HG02885 (cell line): Measurements from ENCODE around the gene DBH.
"Not testable (repeated sequence)": the region's sequence is repeated elsewhere in the genome, so short reads cannot be mapped to it uniquely, and the experiment has no call there.

ENCODE experiments used
- ATAC-seq: cut with Tn5 transposase; IDR thresholded peaks from one replicate; pipeline ENCODE4 v1.9.1; 2021; ENCODE audit warnings: mild to moderate bottlenecking; ENCODE audit not compliant: unreplicated experiment, poor library complexity

Gene DBH

DNA sequence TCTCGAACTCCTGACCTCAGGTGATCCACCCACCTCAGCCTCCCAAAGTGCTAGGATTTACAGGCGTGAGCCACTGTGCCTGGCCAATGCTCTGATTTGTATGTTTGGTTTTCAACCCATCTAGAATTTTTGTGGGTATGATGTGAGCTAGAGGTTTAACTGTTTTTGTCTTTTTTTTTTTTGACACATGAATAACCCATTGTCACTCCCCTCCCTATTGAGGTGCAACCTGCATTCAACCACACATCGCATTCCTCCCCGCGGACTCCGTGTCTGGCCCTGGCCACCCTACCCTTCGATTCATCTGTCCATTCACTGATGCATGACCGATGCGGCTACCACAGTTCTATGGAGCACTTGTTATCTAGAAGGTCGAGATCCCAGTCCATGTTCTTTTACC, 17.4 kb upstream of the DBH start:
- no peak for ATAC-seq

DNA sequence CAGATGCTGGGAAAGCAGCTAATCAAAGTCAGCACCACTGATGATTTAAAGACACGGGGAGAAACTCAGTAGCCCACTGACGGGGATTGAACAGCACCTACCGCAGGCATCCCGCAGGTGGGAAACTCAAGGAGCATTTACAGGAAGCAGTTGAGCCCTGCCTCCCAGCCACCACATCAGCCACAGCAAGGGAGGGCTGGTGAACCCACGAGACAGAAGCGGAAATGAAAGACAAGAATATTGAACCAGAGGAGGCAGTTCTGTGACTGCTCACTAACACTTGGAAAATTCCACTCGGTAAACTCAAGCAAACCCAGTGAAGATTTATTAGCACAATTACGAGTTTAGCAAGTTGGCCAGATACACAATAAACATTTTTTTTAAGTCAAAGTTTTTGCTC, 16.4 kb upstream of the DBH start:
- ATAC-seq, result no peak

DNA sequence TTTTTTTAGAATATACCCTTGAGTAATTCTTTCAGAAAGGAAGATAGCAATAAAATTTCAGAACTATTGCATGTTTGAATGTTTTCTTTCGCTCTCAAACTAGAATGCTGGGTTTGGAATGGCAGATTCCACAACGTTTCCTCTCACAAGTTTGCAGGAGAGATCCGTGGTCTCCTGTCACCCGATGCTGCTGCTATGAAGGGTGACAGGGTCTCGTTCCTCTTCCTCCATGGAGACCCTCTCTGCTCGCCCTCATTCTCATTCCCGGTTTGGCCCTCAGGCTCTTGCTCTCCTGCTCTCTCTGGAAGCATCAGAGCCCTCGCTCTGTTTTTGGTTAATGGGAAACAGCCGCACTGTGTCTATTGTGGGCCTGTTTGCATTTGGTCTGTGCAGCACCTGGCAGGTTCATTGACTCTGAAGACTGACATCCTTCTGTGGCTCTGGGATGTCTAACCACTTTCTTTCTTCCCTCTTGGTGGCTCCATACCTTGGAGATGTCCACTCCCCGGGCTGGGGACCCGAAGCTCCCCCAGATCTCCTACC, 14.4 kb upstream of the DBH start:
- no peak for ATAC-seq

DNA sequence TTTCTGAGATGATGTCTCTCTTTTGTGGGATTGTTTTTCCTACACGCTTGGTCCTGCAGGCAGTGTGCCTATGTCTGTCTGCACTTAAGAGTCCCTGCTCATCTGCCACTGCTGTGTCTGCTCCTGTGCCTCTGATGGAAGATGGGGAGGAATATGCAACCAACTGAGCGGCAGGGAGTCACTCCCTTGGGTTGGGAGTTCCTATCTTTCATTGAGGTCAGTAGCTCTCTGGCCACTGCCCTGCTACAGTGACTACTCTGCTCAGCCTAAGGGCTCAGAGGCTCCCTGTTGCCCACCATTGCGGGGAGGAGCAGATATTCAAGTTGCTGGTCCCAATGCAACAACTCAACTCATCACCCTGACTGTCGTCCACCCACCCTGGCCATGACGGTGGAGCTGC, 13.6 kb upstream of the DBH start:
- no peak for ATAC-seq

DNA sequence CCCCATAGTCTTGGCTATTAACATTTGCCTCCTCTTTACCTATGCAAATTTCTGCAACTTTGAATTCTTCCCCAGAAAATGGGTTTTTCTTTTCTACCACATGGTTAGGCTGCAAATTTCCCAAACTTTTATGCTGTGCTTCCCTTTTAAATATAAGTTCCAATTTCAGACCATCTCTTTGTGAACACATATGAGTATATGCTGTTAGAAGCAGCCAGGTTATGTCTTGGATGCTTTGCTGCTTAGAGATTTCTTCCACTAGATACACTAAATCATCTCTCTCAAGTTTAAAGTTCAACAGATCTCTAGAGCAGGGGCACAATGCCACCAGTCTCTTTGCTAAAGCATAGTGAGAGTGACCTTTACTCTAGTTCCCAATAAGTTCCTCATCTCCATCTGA, 10.2 kb upstream of the DBH start:
- not testable (repeated sequence) for ATAC-seq

DNA sequence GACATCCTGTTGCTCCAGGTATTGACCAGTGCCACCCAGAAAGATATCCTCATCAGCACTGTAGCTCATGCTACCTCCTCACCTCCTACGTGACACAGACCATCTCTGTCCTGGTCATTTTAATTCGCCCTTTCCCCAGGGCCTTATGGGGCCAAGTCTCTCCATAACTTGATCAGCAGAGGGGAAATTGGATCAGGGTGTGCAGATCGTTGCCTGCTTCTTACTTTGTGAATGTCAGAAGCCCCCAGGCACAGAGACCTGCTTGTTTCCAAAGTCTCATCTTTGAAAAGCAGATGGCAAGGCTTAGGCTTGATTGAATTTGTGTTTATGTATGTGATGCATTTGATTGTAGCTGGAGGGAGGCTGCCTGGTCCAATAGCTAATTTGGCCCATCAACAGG, 8.8 kb upstream of the DBH start:
- no peak for ATAC-seq

DNA sequence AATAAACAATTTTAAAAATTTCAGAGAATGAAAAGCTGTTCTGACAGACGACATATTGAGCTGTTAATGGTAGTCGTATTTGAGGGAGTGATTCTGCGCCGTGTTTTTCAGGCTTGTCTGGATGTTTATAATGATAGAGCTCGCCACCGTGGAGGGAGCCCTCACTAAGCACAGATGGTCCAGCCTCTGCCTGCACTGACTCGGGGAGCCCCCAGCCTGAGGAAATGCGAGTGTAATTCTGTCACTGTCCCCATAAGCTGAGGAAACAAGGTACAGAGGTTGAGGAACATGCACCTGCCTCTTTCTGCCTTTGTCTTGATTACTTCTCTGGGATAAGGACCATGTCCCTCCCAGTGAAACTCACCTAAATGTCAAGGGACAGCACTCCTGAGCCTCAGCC, 7.4 kb upstream of the DBH start:
- ATAC-seq, result no peak

DNA sequence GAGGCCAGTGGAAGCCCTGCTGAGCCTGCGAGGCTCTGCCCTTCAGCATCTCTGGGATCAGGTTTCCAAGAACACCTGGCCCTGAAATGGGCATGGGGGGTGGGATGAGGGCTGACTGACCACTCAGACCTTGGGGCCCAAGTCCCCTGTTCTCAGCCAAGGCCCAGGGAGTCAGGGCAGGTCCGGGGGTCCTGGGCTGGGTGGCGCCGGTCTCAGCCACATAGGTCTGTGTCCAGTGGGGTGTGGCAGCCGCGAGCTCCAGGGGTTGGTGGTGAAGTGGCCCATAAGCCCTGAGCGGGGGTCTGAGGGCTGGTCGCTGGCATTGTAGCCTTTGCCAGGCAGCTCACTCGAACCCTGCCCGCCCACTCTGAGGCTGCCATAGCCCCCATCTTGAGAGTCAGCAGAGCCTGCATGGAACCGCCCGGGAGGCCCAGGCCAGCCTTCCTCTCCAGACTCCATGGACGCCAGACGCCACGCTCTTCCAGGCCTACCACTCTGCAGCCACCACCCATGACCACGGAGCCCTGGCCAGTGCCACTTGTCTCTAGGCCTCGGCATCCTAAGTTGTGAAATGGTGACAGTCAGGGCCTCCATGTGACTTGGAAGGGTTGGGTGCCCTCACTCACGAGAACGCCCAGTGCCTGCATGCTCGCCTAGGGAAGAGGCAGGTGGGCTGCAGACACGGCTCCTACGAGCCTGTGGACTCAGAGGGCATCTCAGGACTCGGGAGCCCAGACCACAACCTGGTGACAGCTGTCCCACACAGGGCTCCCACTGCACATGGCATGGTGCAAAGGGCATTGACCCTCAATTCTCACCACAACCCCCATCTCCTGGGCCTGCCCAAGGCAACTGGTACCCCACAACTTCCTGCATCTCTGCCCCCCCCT, 6.7 kb upstream of the DBH start:
- ATAC-seq, result no peak

DNA sequence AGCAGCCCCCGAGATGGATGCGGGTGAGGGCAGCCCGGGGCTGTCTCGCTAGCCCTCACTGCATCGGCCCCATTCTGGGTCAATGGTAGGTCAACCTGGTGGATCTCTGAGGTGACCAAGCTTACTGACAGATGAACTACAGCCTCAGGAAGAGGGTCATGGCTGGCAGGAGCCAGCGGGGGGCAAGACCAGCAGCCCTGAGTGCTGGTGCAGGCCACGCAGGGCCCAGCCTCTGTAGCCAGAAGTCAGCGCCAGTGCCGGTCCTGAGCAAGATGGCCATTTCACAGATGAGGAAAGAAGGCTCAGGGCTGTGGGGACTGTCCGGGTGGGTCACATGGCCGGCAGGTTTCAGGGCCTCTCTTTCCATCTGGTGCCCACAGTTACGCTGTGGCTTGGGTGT, 5.1 kb upstream of the DBH start:
- no peak for ATAC-seq

DNA sequence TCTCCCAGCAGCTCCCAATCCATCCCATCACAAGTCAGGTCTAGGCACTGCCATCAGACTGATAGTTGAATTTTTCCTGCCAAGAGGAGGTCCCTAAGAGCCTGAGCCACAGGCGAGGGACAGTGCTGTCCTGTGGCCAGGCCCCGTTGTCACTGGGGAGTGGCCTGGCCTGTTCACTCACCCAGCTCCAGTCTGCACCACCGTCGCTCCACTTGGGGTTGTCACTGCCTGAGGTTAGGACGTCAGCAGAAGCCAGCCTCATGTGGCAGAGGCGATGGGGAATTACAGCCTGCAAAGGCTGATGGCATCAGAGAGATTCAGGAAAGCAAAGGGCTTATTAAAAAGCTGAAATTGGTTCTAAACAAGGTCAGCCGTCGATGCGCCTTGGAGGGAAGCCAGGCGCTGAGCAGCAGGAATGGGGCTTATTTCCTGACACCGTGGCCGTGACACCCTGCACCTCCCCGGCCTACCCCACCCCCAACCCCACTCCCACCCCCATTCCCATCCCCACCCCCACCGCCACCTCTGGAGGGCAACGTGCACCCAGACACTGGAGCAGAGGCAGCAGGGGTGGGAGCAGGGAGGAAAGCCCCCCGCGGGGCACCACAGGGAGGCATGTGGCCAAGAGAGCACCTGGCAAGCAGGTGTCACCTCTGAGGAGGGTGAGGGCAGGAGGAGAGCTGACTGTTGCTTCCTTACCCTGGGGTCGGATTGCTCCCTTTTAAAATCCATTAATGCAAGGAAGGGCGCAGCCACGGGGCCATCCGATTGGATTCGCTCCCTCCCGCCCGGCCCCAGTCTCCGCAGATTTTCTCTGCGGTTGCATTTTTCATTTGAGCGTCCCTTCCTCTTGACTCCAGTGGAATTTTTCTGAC, 3.1 kb upstream of the DBH start:
- ATAC-seq, result no peak

DNA sequence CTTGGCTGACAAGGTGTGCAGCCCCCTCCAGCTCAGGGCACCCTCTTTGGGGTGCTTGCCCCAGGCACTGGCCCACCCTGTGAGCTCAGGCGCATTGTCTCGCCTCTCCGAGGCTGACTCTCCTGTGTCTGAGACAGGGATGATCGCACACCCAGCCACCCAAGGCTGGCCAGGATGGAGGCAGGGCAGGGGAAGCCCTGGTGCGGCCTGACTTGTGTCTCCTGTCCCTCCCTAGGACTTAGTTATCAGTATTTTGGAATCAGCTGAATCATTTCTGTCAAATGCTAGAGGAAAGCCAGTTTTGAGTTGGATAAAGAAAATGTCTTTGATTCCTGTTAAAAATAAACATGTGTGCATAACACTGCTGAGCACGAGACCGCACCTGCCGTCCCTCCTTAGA, 2.5 kb upstream of the DBH start:
- no peak for ATAC-seq

DNA sequence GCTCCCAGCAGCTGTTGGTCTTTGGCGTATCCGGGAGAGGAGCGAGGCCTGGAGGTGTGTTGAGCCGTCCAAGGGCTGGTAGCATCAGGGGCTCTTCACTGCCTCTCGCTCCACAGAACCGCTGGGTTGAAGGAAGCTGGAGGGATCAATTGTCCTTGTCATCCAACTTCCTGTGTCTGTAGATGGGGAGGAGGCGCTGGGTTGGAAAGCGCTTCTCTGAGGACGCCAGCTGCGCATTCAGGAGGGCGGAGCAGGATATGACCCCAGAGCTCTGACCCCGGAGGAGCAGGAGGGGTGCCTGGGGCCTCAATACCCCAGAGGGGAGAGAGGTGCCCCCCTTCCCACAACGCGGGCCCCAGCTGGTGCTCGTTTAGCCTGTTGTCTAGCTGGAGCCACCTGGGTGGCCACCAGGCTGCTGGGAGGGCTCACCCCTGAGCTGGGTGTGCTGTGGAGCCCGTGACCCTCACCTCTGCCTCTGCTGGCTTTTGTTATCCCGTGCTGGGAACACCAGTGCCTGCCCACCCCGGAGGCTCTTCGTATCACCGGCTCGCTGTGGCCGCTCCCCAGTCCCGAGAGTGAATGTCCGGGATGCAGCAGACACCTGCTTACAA, 2.0 kb upstream of the DBH start:
- ATAC-seq, result no peak

DNA sequence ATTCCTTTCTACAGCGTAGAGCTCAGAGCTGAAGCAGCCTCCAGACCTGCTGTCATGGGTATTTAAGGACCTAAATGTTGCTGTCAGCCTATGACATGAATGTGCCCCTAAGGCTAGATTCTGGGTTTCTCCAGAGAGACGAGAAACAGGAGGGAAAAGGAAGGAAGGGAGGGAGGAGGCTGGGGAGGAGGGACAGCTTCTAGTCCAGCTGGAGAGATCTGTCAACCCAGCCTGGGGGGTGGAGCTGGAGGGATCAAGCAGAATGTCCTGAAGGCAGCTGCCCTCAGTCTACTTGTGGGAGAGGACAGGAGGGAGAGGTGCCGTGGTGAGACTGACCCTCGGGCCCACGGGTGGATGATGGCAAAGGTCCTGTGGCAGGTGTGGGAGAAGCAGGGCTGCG, 1.1 kb upstream of the DBH start:
- ATAC-seq, result no peak

DNA sequence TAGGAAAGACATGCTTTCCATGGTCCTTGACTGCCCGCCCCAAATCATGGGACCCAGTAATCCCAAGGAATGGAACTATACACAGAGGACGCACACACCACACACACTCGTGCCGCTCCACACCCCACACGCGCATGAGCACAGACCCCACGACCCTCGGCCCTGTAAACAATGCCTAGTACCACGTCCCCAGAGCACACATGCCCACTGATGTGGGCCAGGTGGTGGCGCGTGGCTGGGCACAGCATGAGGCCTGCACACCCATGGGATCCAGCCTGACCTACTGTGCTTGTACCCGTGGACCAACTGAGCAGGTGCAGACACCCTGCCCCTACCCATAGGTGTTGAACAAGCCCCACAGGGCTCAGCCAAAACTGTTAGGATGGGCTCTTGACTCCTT, 739 bp downstream of the DBH start:
- ATAC-seq, result no peak

DNA sequence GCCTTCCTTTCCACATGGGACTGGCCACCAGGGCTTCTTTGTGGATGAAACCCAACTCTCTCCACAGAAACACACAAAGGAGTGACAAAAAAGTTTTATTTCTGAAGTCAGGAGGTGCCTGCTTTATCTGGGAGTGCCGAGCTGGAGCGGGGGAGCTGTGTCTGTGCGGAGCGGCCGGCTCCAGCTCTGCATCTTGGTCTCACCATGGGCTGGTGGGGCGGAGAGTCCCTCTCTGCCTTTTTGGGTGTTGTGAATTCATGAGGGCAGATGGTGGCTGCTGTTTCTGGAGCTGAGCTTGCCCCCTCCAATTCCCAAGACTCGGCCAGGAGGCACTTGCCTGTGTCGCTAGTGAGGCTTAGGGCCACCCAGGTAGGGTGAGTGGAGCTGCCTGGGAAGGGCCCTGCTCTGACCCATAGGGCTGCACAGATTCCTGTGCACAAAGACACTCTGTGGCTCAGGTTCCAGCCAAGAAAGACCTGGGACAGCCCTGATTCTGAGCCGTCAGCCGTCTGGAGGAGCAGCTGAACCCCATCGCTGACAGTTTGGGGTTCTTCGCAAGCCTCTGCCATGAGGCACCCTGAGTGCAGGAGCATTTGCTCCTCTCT, 1.4 kb downstream of the DBH start:
- no peak for ATAC-seq

DNA sequence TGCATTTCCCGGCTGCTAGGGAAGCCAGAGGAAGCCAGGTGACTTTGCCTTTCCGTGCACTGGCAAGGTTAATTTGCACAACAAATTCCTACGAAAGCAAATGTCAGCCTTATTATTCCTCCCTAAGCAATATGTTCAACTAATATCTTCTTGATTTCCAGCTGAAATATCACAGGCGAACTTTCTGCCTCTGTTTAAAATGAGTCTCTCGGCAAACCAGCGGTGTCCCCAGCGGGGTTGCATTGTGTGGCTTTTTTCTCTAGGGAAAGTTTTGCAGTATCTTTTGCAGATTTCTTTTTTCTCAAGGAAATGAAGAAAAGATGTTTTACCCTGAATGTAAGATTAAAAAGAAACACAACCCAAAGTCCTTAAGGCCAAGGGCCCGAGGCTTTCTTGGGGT, 1.9 kb downstream of the DBH start:
- ATAC-seq, result no peak

DNA sequence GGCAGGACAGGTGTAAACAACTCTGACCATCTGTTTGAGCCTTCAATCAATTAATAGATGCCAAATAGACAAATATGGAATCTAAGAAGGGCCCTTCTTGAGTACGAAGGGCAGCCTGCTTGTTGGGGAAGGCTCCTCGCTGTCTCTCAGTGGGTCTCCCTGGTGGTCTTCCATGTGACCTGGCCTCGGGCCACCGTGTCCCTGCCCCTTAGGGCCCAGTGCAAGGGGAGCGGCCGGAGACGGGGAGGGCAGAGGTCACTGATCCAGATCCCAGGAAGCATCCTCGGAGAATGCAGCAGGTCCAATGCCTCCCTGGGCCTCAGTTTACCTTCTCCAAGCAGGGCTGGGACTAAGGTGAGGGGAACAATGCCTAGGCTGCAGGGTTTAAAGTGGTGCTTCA, 2.5 kb downstream of the DBH start:
- ATAC-seq, result no peak

DNA sequence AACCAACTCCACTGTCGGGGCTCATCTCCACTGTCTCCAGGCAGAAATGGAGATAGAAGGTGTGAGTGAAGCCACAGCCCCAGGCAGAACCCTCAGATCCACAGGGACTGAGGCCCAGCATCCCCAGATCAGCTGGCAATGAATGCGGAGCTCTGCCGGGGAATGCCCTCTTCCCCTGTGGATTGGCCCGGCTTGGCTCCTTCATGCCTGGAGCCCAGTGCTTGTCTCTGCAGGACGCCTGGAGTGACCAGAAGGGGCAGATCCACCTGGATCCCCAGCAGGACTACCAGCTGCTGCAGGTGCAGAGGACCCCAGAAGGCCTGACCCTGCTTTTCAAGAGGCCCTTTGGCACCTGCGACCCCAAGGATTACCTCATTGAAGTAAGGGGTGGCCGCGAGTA, 3.5 kb downstream of the DBH start:
- no peak for ATAC-seq

DNA sequence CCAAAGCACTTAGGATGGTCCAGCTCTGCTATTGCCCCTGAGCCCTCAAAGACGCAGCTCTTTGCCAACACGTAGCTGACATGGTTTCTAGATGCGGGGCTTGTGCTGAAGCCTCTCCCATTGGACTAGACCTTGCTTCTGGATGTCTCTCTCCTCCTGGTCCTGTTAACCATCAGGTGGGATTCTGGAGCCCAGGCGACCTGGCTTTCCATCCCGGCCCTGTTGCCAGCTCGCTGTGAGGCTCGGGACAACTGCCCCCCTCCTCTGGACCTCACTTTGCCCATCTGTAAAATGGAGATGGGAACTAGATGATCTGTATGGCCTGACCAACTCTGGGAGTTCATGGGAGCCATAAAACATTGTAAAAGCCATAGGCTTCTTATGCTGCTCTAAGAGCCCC, 4.0 kb downstream of the DBH start:
- no peak for ATAC-seq

DNA sequence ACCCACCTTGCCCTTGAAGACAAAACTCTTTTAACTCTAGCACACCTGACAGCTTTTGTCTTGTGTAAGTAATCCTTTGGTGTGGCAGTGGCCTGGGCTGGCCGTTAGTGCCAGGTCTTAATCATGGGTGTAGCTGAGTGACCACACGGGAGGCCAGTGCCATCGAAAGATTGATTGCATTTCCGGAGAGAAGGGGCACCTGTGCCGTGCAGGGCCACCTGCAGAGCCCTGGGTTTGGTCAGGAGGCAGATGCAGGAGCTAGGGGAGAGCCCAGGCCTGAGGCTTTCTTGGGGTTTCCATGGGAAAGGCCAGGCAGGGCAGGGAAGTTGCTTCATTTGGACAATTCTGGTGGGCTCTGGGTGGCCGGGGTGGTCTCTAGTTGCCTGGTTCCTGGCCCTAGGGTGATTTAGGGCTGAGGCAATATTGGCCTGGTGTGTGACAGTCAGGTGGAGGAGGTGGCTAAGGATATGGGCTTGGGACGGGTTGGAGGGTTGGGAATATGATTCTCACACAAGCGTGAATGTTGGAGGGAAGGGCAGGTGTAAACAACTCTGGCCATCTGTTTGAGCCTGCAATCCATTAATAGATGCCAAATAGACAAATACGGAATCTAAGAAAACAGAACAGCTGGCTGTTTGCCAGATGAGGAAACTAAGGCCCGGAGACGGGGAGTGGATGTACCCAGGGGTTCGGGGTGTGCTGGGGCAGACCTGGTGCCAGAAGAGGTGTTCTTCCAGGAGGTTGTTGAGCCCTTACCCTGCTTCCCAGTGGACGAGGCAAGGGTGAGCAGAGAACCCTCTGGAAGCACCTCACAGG, 4.6 kb downstream of the DBH start:
- ATAC-seq, result no peak
